GM12878 (cell line): Measurements from ENCODE around the gene GGCX. TPM values are rescaled to one million over a fixed set of nuclear protein-coding genes. Genes with fewer than 3 reads are reported as not detected.

Experiments
- BRCA1 ChIP-seq: IDR thresholded peaks from 2 replicates; pipeline ENCODE4 v1.6.1; 2011; ENCODE audit warnings: low read depth, low read length, improper control_type of control experiment
- EGR1 ChIP-seq, 2 experiments: IDR thresholded peaks; 1 replicate in 1 of 2; 2 replicates in 1 of 2; pipeline ENCODE4 v1.6.1; 2011 to 2012; ENCODE audit warnings: low read depth in 2 of 2, low read length in 2 of 2, borderline replicate concordance in 1 of 2, mild to moderate bottlenecking in 1 of 2, moderate library complexity in 1 of 2
- ETV6 ChIP-seq, 2 experiments: fragments of 450-650 bp in 1 of 2; IDR thresholded peaks in 1 of 2; conservative IDR thresholded peaks in 1 of 2; 2 replicates each; pipeline ENCODE4 v1.6.1; 2014; ENCODE audit warnings: antibody characterized with exemption in 1 of 2, borderline replicate concordance in 1 of 2, low read depth in 1 of 2, mild to moderate bottlenecking in 1 of 2, moderate library complexity in 1 of 2
- GABPA ChIP-seq: IDR thresholded peaks from 2 replicates; pipeline ENCODE4 v1.6.1; 2014; ENCODE audit warnings: antibody characterized with exemption, low read depth, mild to moderate bottlenecking, inconsistent platforms
- HCFC1 ChIP-seq: fragments of 150-350 bp; IDR thresholded peaks from 2 replicates; pipeline ENCODE4 v1.6.1; 2014; ENCODE audit warnings: low read length
- IKZF2 ChIP-seq, 2 experiments: fragments of 450-650 bp; IDR thresholded peaks; 2 replicates each; pipeline ENCODE4 v1.6.1; 2017; ENCODE audit warnings: mild to moderate bottlenecking in 2 of 2, moderate library complexity in 2 of 2
- IRF4 ChIP-seq: IDR thresholded peaks from 2 replicates; pipeline ENCODE4 v1.6.1; 2011; ENCODE audit warnings: low read depth, low read length
- JUND ChIP-seq: IDR thresholded peaks from 2 replicates; pipeline ENCODE4 v1.6.1; 2012; ENCODE audit warnings: low read depth, mild to moderate bottlenecking, low read length, improper control_type of control experiment, moderate library complexity
- KAT2A ChIP-seq: conservative IDR thresholded peaks from 2 replicates; pipeline ENCODE4 v1.6.1; 2011; ENCODE audit warnings: low read depth, low read length; ENCODE audit not compliant: control insufficient read depth
- LARP7 ChIP-seq: fragments of 450-650 bp; IDR thresholded peaks from 2 replicates; pipeline ENCODE4 v1.6.1; 2017; ENCODE audit warnings: mild to moderate bottlenecking
- MTA3 ChIP-seq: IDR thresholded peaks from 2 replicates; pipeline ENCODE4 v1.6.1; 2012; ENCODE audit warnings: low read length, inconsistent platforms, borderline replicate concordance
- RAD51 ChIP-seq: fragments of 450-650 bp; IDR thresholded peaks from 2 replicates; pipeline ENCODE4 v1.6.1; 2016; ENCODE audit warnings: moderate library complexity, mild to moderate bottlenecking, inconsistent platforms
- RCOR1 ChIP-seq: conservative IDR thresholded peaks from 2 replicates; pipeline ENCODE4 v1.6.1; 2012; ENCODE audit warnings: low read depth, low read length, improper control_type of control experiment
- RUNX3 ChIP-seq: IDR thresholded peaks from 2 replicates; pipeline ENCODE4 v1.6.1; 2012; ENCODE audit warnings: low read length, inconsistent platforms
- SMAD1 ChIP-seq: fragments of 450-650 bp; IDR thresholded peaks from 2 replicates; pipeline ENCODE4 v1.6.1; 2018; ENCODE audit warnings: mild to moderate bottlenecking, low read depth; ENCODE audit not compliant: partially characterized antibody
- SMARCA5 ChIP-seq: fragments of 450-650 bp; IDR thresholded peaks from 2 replicates; pipeline ENCODE4 v1.6.1; 2017; ENCODE audit warnings: mild to moderate bottlenecking
- SP1 ChIP-seq: IDR thresholded peaks from one replicate; pipeline ENCODE4 v1.6.1; 2011; ENCODE audit warnings: low read depth, low read length
- SREBF1 ChIP-seq: IDR thresholded peaks from 2 replicates; pipeline ENCODE4 v1.6.1; 2012; ENCODE audit warnings: mild to moderate bottlenecking, low read length
- SREBF2 ChIP-seq: IDR thresholded peaks from 2 replicates; pipeline ENCODE4 v1.6.1; 2012; ENCODE audit warnings: mild to moderate bottlenecking, low read length
- STAT1 ChIP-seq: fragments of 450-650 bp; conservative IDR thresholded peaks from 2 replicates; pipeline ENCODE4 v1.6.1; 2014; ENCODE audit warnings: antibody characterized with exemption, mild to moderate bottlenecking
- STAT3 ChIP-seq: IDR thresholded peaks from 2 replicates; pipeline ENCODE4 v1.6.1; 2011; ENCODE audit warnings: low read depth, low read length, improper control_type of control experiment
- TARDBP ChIP-seq: IDR thresholded peaks from 2 replicates; pipeline ENCODE4 v1.6.1; 2016; ENCODE audit warnings: borderline replicate concordance
- TBL1XR1 ChIP-seq: IDR thresholded peaks from 2 replicates; pipeline ENCODE4 v1.6.1; 2012; ENCODE audit warnings: low read depth, low read length, improper control_type of control experiment
- WRNIP1 ChIP-seq: IDR thresholded peaks from 2 replicates; pipeline ENCODE4 v1.6.1; 2011; ENCODE audit warnings: low read depth, low read length, improper control_type of control experiment, borderline replicate concordance
- ZBED1 ChIP-seq: IDR thresholded peaks from 2 replicates; pipeline ENCODE4 v1.6.1; 2016; ENCODE audit warnings: borderline replicate concordance
- ZNF24 ChIP-seq: fragments of 450-650 bp; IDR thresholded peaks from 2 replicates; pipeline ENCODE4 v1.6.1; 2017; ENCODE audit warnings: antibody characterized with exemption, mild to moderate bottlenecking
- ZZZ3 ChIP-seq: IDR thresholded peaks from 2 replicates; pipeline ENCODE4 v1.6.1; 2011; ENCODE audit warnings: low read depth; ENCODE audit not compliant: control insufficient read depth, insufficient read length
- polyA plus RNA-seq, 11 experiments: library from polyadenylated mRNA; depleted of rRNA in 4 of 11; unstranded in 6 of 11; stranded (reverse) in 5 of 11; fragments of >200 nt; fragmentation: Nextera tagmentation in 4 of 11; fragmentation: Illumina TruSeq in 1 of 11; extraction: Ambion mirVana in 4 of 11; extraction: Trizol in 1 of 11; gene quantifications; 1 replicate in 1 of 11; 2 replicates in 10 of 11; pipeline versions ENCODE4 v1.2.1 to v1.2.3, GENCODE V29; 2011 to 2016; ENCODE audit warnings: inconsistent platforms in 2 of 11, missing spikeins in 2 of 11, low read depth in 1 of 11
- total RNA-seq, 4 experiments: library from RNA; depleted of rRNA in 3 of 4; stranded (reverse); fragments of >200 nt in 3 of 4; fragmentation: Illumina TruSeq in 1 of 4; extraction: Trizol in 1 of 4; gene quantifications; 2 replicates each; pipeline versions ENCODE4 v1.2.1 to v1.2.3, GENCODE V29; 2013 to 2021
- TF ChIP-seq, protein P1 (sequence below): fragments of 450-650 bp; formaldehyde crosslinking; IDR thresholded peaks from 2 replicates; pipeline ENCODE4 v1.5.0; 2022; ENCODE audit warnings: mild to moderate bottlenecking, missing genetic modification characterization
- TF ChIP-seq, protein P2 (sequence below): IDR thresholded peaks from 2 replicates; pipeline ENCODE4 v1.6.1; 2011; ENCODE audit warnings: mild to moderate bottlenecking, low read depth, low read length, moderate library complexity; ENCODE audit not compliant: insufficient replicate concordance
- TF ChIP-seq, protein P3 (sequence below): IDR thresholded peaks from 2 replicates; pipeline ENCODE4 v1.6.1; 2012; ENCODE audit warnings: low read depth, low read length, improper control_type of control experiment

Gene GGCX
- total and polyA plus RNA-seq, 10 of the 15 experiments (the other 5 are each of a cell fraction or from before 2014, with no cell fraction given), result 18.1 to 52.7 (median 25.0) TPM

DNA sequence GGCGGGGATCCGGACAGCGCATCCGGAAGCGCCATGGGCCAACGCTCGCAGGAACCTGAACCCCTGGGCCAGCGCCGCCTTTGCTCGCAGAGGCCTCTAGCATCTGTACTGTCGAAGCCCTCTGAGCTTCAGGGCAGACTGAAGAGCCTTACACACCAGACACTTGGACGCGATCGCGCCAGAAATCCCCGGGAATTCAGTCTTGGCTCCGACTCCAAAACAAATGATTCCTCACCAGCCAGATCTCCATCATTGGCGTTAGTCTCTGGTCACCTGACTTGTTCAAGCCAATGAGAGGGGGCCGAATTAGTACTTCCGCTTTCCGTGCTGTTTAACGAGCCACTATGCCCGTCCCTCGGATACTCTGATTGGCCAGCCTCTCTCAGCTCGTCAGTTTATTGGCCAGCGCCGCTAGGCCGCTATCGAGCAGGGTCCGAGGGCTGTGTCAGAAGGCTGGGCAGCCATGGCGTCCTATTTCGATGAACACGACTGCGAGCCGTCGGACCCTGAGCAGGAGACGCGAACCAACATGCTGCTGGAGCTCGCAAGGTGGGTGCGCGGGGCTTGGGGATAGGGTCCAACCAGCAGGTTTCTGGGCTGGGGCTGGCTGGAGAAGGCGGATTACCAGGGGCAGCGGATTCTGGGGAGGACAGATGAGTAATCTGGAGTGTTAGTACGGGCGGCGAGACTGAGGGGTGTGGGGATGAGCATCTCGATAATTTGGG, 34.2 kb upstream of the GGCX start, which contains the start of gene RNF181 (continued):
- no peak for TF ChIP-seq IRF4
- TF ChIP-seq, protein P1, sequence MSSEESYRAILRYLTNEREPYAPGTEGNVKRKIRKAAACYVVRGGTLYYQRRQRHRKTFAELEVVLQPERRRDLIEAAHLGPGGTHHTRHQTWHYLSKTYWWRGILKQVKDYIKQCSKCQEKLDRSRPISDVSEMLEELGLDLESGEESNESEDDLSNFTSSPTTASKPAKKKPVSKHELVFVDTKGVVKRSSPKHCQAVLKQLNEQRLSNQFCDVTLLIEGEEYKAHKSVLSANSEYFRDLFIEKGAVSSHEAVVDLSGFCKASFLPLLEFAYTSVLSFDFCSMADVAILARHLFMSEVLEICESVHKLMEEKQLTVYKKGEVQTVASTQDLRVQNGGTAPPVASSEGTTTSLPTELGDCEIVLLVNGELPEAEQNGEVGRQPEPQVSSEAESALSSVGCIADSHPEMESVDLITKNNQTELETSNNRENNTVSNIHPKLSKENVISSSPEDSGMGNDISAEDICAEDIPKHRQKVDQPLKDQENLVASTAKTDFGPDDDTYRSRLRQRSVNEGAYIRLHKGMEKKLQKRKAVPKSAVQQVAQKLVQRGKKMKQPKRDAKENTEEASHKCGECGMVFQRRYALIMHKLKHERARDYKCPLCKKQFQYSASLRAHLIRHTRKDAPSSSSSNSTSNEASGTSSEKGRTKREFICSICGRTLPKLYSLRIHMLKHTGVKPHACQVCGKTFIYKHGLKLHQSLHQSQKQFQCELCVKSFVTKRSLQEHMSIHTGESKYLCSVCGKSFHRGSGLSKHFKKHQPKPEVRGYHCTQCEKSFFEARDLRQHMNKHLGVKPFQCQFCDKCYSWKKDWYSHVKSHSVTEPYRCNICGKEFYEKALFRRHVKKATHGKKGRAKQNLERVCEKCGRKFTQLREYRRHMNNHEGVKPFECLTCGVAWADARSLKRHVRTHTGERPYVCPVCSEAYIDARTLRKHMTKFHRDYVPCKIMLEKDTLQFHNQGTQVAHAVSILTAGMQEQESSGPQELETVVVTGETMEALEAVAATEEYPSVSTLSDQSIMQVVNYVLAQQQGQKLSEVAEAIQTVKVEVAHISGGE, result no peak
- peak; percentile 63 to 64; a peak in 3 of 4 replicates for TF ChIP-seq IKZF2 (IDR thresholded peaks at IDR 0.05)
- TF ChIP-seq BRCA1, result no peak
- TF ChIP-seq SREBF1, result no peak
- peak; percentile 61; the same call in 1 of the 2 replicates for TF ChIP-seq GABPA
- no peak for TF ChIP-seq TBL1XR1
- peak; percentile 28; the same call in 1 of the 2 replicates for TF ChIP-seq HCFC1
- TF ChIP-seq STAT3, result no peak
- TF ChIP-seq STAT1, result no peak
- TF ChIP-seq KAT2A, result no peak
- no peak for TF ChIP-seq SMARCA5
- TF ChIP-seq, protein P2, sequence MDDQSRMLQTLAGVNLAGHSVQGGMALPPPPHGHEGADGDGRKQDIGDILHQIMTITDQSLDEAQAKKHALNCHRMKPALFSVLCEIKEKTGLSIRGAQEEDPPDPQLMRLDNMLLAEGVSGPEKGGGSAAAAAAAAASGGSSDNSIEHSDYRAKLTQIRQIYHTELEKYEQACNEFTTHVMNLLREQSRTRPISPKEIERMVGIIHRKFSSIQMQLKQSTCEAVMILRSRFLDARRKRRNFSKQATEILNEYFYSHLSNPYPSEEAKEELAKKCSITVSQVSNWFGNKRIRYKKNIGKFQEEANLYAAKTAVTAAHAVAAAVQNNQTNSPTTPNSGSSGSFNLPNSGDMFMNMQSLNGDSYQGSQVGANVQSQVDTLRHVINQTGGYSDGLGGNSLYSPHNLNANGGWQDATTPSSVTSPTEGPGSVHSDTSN, result no peak
- TF ChIP-seq SMAD1, result no peak
- no peak for TF ChIP-seq SREBF2
- TF ChIP-seq JUND, result no peak
- TF ChIP-seq, protein P3, sequence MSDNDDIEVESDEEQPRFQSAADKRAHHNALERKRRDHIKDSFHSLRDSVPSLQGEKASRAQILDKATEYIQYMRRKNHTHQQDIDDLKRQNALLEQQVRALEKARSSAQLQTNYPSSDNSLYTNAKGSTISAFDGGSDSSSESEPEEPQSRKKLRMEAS, result peak; percentile 63
- TF ChIP-seq RAD51, result peak; percentile 95
- TF ChIP-seq ZNF24, result no peak
- peak; percentile 95 for TF ChIP-seq SP1
- TF ChIP-seq WRNIP1, result no peak
- no peak for TF ChIP-seq EGR1 (IDR thresholded peaks at IDR 0.05; ENCODE audit: borderline replicate concordance in 1 of 2, low read depth in 2 of 2, low read length in 2 of 2)
- no peak for TF ChIP-seq RUNX3
- no peak for TF ChIP-seq ZBED1
- no peak for TF ChIP-seq ZZZ3
- TF ChIP-seq ETV6 (conservative IDR thresholded peaks at IDR 0.05 in 1 of 2, IDR thresholded peaks at IDR 0.05 in 1 of 2; ENCODE audit: borderline replicate concordance in 1 of 2, low read depth in 1 of 2), result no peak
- no peak for TF ChIP-seq RCOR1
- TF ChIP-seq MTA3, result no peak
- no peak for TF ChIP-seq TARDBP
- TF ChIP-seq LARP7, result peak; percentile 42; the same call in 1 of the 2 replicates
